HG03460 (cell line): ENCODE results near the gene PCGF5.
A peak's percentile ranks its signal among the peaks of the same experiment; 100 is the strongest.
"Not testable (repeated sequence)": the region's sequence is repeated elsewhere in the genome, so short reads cannot be mapped to it uniquely, and the experiment has no call there.

ENCODE experiments used
- ATAC-seq: cut with Tn5 transposase; IDR thresholded peaks from one replicate; pipeline ENCODE4 v1.9.1; 2021; ENCODE audit not compliant: unreplicated experiment

Gene PCGF5

GRCh38 chr10:91208642-91209041 lies 11.8 kb upstream of the PCGF5 start:
- ATAC-seq = no peak

GRCh38 chr10:91210014-91210413 lies 10.4 kb upstream of the PCGF5 start:
- no peak for ATAC-seq

- peak; percentile 80 for ATAC-seq
Observed at GRCh38 chr10:91210435-91210834, 10.0 kb upstream of the PCGF5 start.

- no peak for ATAC-seq
Observed at GRCh38 chr10:91211675-91212074, 8.8 kb upstream of the PCGF5 start.

- ATAC-seq = no peak
Observed at GRCh38 chr10:91214911-91215310, 5.6 kb upstream of the PCGF5 start.

GRCh38 chr10:91215384-91215783 lies 5.1 kb upstream of the PCGF5 start:
- no peak for ATAC-seq

GRCh38 chr10:91219371-91220193 lies 881 bp upstream of the PCGF5 start:
- ATAC-seq = no peak

GRCh38 chr10:91220954-91221675 lies 652 bp downstream of the PCGF5 start:
- ATAC-seq = peak; percentile 30

GRCh38 chr10:91226093-91226492 lies 5.6 kb downstream of the PCGF5 start:
- no peak for ATAC-seq

- no peak for ATAC-seq
Observed at GRCh38 chr10:91227576-91227975, 7.1 kb downstream of the PCGF5 start.

GRCh38 chr10:91229683-91230082 lies 9.2 kb downstream of the PCGF5 start:
- ATAC-seq = no peak

GRCh38 chr10:91238191-91238590 lies 17.7 kb downstream of the PCGF5 start:
- ATAC-seq = no peak

- ATAC-seq = no peak
Observed at GRCh38 chr10:91239789-91240188, 19.3 kb downstream of the PCGF5 start.

GRCh38 chr10:91242940-91243339 lies 22.5 kb downstream of the PCGF5 start:
- ATAC-seq = peak; percentile 63

GRCh38 chr10:91247360-91248111 lies 27.1 kb downstream of the PCGF5 start:
- no peak for ATAC-seq

GRCh38 chr10:91249700-91250099 lies 29.2 kb downstream of the PCGF5 start:
- ATAC-seq = no peak

- ATAC-seq = no peak
Observed at GRCh38 chr10:91250341-91250740, 29.9 kb downstream of the PCGF5 start.

- no peak for ATAC-seq
Observed at GRCh38 chr10:91251430-91252056, 31.1 kb downstream of the PCGF5 start.

GRCh38 chr10:91253300-91253699 lies 32.8 kb downstream of the PCGF5 start:
- ATAC-seq = no peak

GRCh38 chr10:91257310-91257709 lies 36.8 kb downstream of the PCGF5 start:
- no peak for ATAC-seq

- ATAC-seq = not testable (repeated sequence)
Observed at GRCh38 chr10:91260417-91260816, 40.0 kb downstream of the PCGF5 start.
